Kidney (tissue), 14 donors: ENCODE results near the gene TGM6. TPM values are rescaled to one million over a fixed set of nuclear protein-coding genes. Genes with fewer than 3 reads are reported as not detected.
"Not testable (repeated sequence)": the region's sequence is repeated elsewhere in the genome, so short reads cannot be mapped to it uniquely, and the experiment has no call there.

Experiments used
- DNase-seq, 5 donors: peaks; one replicate each; pipeline ENCODE4 v3.0.0-alpha.2; 2013 to 2020
- FAIRE-seq: peaks from 2 replicates; lab custom pipeline; 2012; peaks lifted over from hg19 to GRCh38; lab: Jason Lieb, UNC
- H3K27ac ChIP-seq, 2 donors: one replicate each; pipeline ENCODE4 v1.7.0; 2013; ENCODE audit warnings: low read depth in 2 of 2, low read length in 2 of 2, inconsistent platforms in 1 of 2
- H3K27me3 ChIP-seq: one replicate; pipeline ENCODE4 v1.7.1; 2013; ENCODE audit warnings: low read length, inconsistent platforms; ENCODE audit not compliant: control insufficient read depth, insufficient read depth
- H3K36me3 ChIP-seq, 3 donors: one replicate each; pipeline versions ENCODE4 v1.7.0 to v1.7.1; 2013; ENCODE audit warnings: low read length in 3 of 3, control low read depth in 1 of 3, inconsistent platforms in 1 of 3; ENCODE audit not compliant: insufficient read depth in 3 of 3, control insufficient read depth in 2 of 3
- H3K4me1 ChIP-seq, 3 donors: one replicate each; pipeline versions ENCODE4 v1.7.0 to v1.7.1; 2013; ENCODE audit warnings: low read length in 3 of 3, inconsistent platforms in 1 of 3, low read depth in 1 of 3; ENCODE audit not compliant: control insufficient read depth in 2 of 3, insufficient read depth in 2 of 3
- H3K4me3 ChIP-seq, 3 donors: one replicate each; pipeline versions ENCODE4 v1.7.0 to v1.8.1; 2013; ENCODE audit warnings: low read length in 3 of 3, control low read depth in 1 of 3, inconsistent platforms in 1 of 3
- H3K9ac ChIP-seq, 3 donors: one replicate each; pipeline versions ENCODE4 v1.7.0 to v1.7.1; 2013; ENCODE audit warnings: low read length in 3 of 3, control low read depth in 1 of 3, inconsistent platforms in 1 of 3
- H3K9me3 ChIP-seq, 3 donors: one replicate each; pipeline versions ENCODE4 v1.7.0 to v1.7.1; 2013; ENCODE audit warnings: low read length in 3 of 3, control low read depth in 1 of 3, inconsistent platforms in 1 of 3; ENCODE audit not compliant: control insufficient read depth in 2 of 3, insufficient read depth in 1 of 3
- CTCF ChIP-seq: IDR thresholded peaks from 3 replicates; pipeline ENCODE4 v1.5.1; 2012; ENCODE audit warnings: mild to moderate bottlenecking, moderate library complexity, borderline replicate concordance; ENCODE audit not compliant: insufficient read depth; ENCODE audit errors: extremely low read depth
- intact Hi-C: fragments of 100-400 bp; cut with DNase I; formaldehyde crosslinking; loops from one replicate; pipeline ENCODE4 v1.11.1; 2022
- polyA plus RNA-seq: library from polyadenylated mRNA; stranded (reverse); fragments of 350-450 nt; fragmentation: Illumina TruSeq; extraction: RNeasy Lipid Tissue Mini Kit (QIAGEN cat#74804); gene quantifications from one replicate; pipeline ENCODE4 v1.2.3, GENCODE V29; 2014; ENCODE audit warnings: low read depth, low replicate concordance; ENCODE audit not compliant: insufficient read depth
- total RNA-seq: library from RNA; stranded (reverse); fragmentation: NEBNext Ultra II Directional; extraction: Animal tissue kit (Norgen Biotek cat#: 25700); gene quantifications from one replicate; pipeline ENCODE4 v1.2.1, GENCODE V29; 2021
- donor health status: control.
- donor health status: control.
- donor health status: control.
- donor health status: control.
- donor health status: control.
- donor health status: DM: yes; HTN: yes; CAD: no.
- donor health status: Normal renal cell carcinoma (clear cell type).

The TGM6 gene
- total and polyA plus RNA-seq, 2 donors from 2014 or later, result not detected

GRCh38 chr20:2402271-2402980 lies 21.7 kb downstream of the TGM6 start:
- Histone ChIP-seq H3K4me3 (no peak overlapping the region), H3K27ac (no peak overlapping the region), H3K9ac (no peak overlapping the region), H3K4me1 (no peaks in the 10 kb centered on the region), H3K9me3 (peaks cover 0 to 7% (median 6%) of the 10 kb centered on the region in 3 donors), H3K36me3 (no peaks in the 10 kb centered on the region), H3K27me3 (no peaks in the 10 kb centered on the region)
- intact Hi-C loops, result no loop called here
- FAIRE-seq (no peak), DNase-seq (peak in 2 of 5 donors; percentile 41 to 57)
- TF ChIP-seq CTCF, result no peak

GRCh38 chr20:2403291-2404052 lies 22.8 kb downstream of the TGM6 start:
- H3K4me1 ChIP-seq, result no peaks in the 10 kb centered on the region
- DNase-seq (no peak), FAIRE-seq (no peak)
- no peaks in the 10 kb centered on the region for H3K27me3 ChIP-seq
- TF ChIP-seq CTCF, result no peak
- intact Hi-C loops, result no loop called here
- H3K9me3 ChIP-seq, result peaks cover 0 to 7% (median 6%) of the 10 kb centered on the region in 3 donors
- no peak overlapping the region for H3K4me3 ChIP-seq
- H3K36me3 ChIP-seq, result no peaks in the 10 kb centered on the region
- no peak overlapping the region for H3K9ac ChIP-seq
- no peak overlapping the region for H3K27ac ChIP-seq

GRCh38 chr20:2405693-2406065 lies 25.0 kb downstream of the TGM6 start:
- H3K9me3 ChIP-seq, result peaks cover 0 to 7% (median 6%) of the 10 kb centered on the region in 3 donors
- no peaks in the 10 kb centered on the region for H3K36me3 ChIP-seq
- FAIRE-seq (no peak), DNase-seq (no peak)
- intact Hi-C loops, result no loop called here
- H3K9ac ChIP-seq, result no peak overlapping the region
- TF ChIP-seq CTCF, result no peak
- no peak overlapping the region for H3K4me3 ChIP-seq
- H3K4me1 ChIP-seq, result no peaks in the 10 kb centered on the region
- H3K27me3 ChIP-seq, result no peaks in the 10 kb centered on the region
- no peak overlapping the region for H3K27ac ChIP-seq

GRCh38 chr20:2407355-2407754 lies 26.7 kb downstream of the TGM6 start:
- H3K4me3 ChIP-seq, H3K9me3 ChIP-seq, DNase-seq, FAIRE-seq, H3K27ac ChIP-seq, H3K9ac ChIP-seq, intact Hi-C loops, H3K27me3 ChIP-seq, H3K36me3 ChIP-seq, H3K4me1 ChIP-seq: not testable (repeated sequence)
